ENCODE measurements around the gene LHX2. TPM values are rescaled to one million over a fixed set of nuclear protein-coding genes. Genes with fewer than 3 reads are reported as not detected.

The LHX2 gene
- total and polyA plus RNA-seq, 9 of the 15 experiments (the other 6 are each of a cell fraction or from before 2014, with no cell fraction given): 0.07 TPM; not detected in 8

DNA sequence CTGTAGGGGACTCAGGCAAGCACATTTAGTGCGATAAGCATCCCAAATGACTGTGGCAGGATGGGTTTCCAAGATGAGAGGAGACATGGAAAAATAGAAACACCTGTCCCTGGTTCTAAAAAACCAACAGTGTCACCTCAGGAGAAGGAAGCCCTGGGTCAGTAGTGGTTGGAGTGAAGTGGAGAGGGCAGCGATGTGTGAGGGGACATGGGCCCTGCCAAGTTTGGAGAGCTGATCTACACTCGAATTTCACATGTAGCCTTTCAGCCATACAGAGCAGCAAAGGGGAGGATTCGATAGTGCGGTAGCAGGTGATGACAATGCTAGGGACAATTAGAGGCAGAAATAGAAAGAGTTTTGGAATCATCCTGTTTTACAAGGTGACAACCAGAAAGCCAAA, 32.6 kb upstream of the LHX2 start:
- DNase-seq (ENCODE audit: extremely low read depth in 1 of 4, low spot score in 3 of 4) (no peak), FAIRE-seq (no peak), ATAC-seq (no peak)
- BruUV-seq (replicated peaks): no TSS peak
- 0 out of 2 replicates have a peak, but pooled peaks cover under 1% of the 10 kb centered on the region for H3K9me3 ChIP-seq (replicated peaks; ENCODE audit: control insufficient read depth, insufficient read depth, low read depth, low read length)
- no peak for TF ChIP-seq ZNF75A (CRISPR knock-in tag; IDR thresholded peaks at IDR 0.05)
- no peak for TF ChIP-seq BHLHE40 (IDR thresholded peaks at IDR 0.05; ENCODE audit: low read length)
- no peak for TF ChIP-seq ELF4 (CRISPR knock-in tag; IDR thresholded peaks at IDR 0.05)
- TF ChIP-seq, protein P1, sequence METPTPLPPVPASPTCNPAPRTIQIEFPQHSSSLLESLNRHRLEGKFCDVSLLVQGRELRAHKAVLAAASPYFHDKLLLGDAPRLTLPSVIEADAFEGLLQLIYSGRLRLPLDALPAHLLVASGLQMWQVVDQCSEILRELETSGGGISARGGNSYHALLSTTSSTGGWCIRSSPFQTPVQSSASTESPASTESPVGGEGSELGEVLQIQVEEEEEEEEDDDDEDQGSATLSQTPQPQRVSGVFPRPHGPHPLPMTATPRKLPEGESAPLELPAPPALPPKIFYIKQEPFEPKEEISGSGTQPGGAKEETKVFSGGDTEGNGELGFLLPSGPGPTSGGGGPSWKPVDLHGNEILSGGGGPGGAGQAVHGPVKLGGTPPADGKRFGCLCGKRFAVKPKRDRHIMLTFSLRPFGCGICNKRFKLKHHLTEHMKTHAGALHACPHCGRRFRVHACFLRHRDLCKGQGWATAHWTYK (CRISPR knock-in tag; IDR thresholded peaks at IDR 0.05): no peak
- TF ChIP-seq ZNF699 (CRISPR knock-in tag; IDR thresholded peaks at IDR 0.05; ENCODE audit: insufficient replicate concordance): no peak
- no peak for TF ChIP-seq MAFK (IDR thresholded peaks at IDR 0.05; ENCODE audit: low read length)
- TF ChIP-seq CREBBP (IDR thresholded peaks at IDR 0.05; ENCODE audit: low read depth, low read length): no peak
- TF ChIP-seq, protein P2, sequence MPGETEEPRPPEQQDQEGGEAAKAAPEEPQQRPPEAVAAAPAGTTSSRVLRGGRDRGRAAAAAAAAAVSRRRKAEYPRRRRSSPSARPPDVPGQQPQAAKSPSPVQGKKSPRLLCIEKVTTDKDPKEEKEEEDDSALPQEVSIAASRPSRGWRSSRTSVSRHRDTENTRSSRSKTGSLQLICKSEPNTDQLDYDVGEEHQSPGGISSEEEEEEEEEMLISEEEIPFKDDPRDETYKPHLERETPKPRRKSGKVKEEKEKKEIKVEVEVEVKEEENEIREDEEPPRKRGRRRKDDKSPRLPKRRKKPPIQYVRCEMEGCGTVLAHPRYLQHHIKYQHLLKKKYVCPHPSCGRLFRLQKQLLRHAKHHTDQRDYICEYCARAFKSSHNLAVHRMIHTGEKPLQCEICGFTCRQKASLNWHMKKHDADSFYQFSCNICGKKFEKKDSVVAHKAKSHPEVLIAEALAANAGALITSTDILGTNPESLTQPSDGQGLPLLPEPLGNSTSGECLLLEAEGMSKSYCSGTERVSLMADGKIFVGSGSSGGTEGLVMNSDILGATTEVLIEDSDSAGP (CRISPR knock-in tag; IDR thresholded peaks at IDR 0.05): no peak
- no peak for TF ChIP-seq KLF6 (CRISPR knock-in tag; IDR thresholded peaks at IDR 0.05; ENCODE audit: borderline replicate concordance)
- intact Hi-C loops (cut with micrococcal nuclease) (no loop called here), in situ Hi-C loops (cut with MboI) (no loop called here)
- no peaks in the 10 kb centered on the region for H3K36me3 ChIP-seq (ENCODE audit: control insufficient read depth, insufficient read depth, low read length)
- POLR2A ChIA-PET: no interaction called here
- CTCF ChIA-PET (ENCODE audit: low intra/inter-chr PET ratio): no interaction called here
- H2AFZ ChIP-seq (ENCODE audit: low read depth, low read length): no peak overlapping the region
- no peak overlapping the region for H3K4me3 ChIP-seq
- 0% methylated on average over 3 of the region's 5 CpGs for WGBS (ENCODE audit: insufficient coverage, low coverage, missing lambda C conversion rate)
- no peaks in the 10 kb centered on the region for H3K9me1 ChIP-seq (ENCODE audit: control insufficient read depth, insufficient read depth, low read length)
- H3K27me3 ChIP-seq (ENCODE audit: control insufficient read depth in 2 of 2, insufficient read depth in 2 of 2, low read length in 2 of 2): peaks cover 4 to 39% of the 10 kb centered on the region in 2 experiments; a peak in 3 of 5 replicates
- no peaks in the 10 kb centered on the region for H3K79me2 ChIP-seq (ENCODE audit: control insufficient read depth, insufficient read depth, low read length)
- H3K4me2 ChIP-seq (ENCODE audit: insufficient read depth, low read length): no peak overlapping the region
- no peak overlapping the region for H3K27ac ChIP-seq (ENCODE audit: extremely low read depth, low read depth, low read length)
- no peaks in the 10 kb centered on the region for H3K4me1 ChIP-seq (replicated peaks in 1 of 2; ENCODE audit: control insufficient read depth in 2 of 2, insufficient read depth in 2 of 2, low read length in 2 of 2)
- H3K9ac ChIP-seq (ENCODE audit: insufficient read depth in 1 of 2, low read depth in 2 of 2, low read length in 2 of 2): no peak overlapping the region
- no peaks in the 10 kb centered on the region for H4K20me1 ChIP-seq (replicated peaks; ENCODE audit: control insufficient read depth, insufficient read depth, low read length)
